Measurements from ENCODE around the gene TBX21. TPM values are rescaled to one million over a fixed set of nuclear protein-coding genes. Genes with fewer than 3 reads are reported as not detected.
"Not testable (repeated sequence)": the region's sequence is repeated elsewhere in the genome, so short reads cannot be mapped to it uniquely, and the experiment has no call there.

TBX21 gene
- total and polyA plus RNA-seq, 3 experiments from 2014 or later: 37.8 to 59.6 (median 39.8) TPM

DNA sequence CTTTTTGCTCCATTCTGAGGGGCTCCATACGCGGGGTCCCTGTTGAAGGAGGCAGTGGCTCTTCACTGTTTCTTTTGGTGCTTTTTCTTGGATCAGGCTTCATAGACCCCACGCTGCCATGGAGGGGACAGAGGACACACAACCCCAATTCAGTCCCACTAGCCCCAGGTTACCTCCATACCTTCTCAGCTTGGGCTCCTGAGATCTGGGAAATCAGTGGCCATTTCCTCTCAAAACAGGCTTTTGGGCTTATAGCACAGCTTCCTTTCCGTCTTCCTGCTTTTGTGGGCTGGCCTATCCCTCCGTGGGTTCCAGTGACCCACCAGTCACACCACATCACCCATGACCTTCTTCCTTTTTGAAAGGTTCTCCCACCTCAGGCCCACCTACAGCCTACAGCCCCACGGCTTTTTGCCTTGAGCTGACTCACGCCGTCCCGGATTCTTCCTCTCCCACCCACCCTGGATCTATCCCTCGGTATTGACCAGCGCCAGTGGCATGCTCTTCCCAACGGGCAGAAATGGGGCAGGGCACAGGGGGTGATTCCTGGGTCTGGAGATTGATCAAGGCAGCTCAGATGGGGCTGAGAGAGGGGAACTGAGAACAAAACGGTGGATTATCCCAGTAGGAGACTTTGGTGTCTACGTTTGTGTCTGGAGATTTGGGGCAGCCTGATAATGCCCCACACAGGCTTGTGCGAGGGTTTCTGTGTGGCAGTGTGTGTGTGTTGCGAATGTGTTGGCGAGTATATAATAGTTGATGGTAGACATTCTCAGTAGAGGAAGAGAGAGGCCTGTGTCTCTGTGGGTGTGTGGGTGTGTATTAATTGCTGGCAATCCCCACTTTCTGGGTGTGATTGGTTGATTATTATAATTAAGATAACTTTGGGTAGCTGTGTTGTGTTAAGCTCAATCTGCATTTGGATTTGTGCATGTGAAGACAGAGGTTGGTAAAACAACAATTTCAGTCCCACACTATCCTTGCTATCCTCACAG is 3.8 kb downstream of the TBX21 start:
- Histone ChIP-seq H3K27ac (ENCODE audit: low read depth, low read length) (no peak overlapping the region), H3K9me3 (ENCODE audit: low read length) (no peaks in the 10 kb centered on the region), H3K27me3 (ENCODE audit: insufficient read depth, low read length, poor library complexity, severe bottlenecking) (no peaks in the 10 kb centered on the region), H3K4me3 (ENCODE audit: low read length) (peak overlapping the region; percentile 29), H3K4me1 (ENCODE audit: insufficient read depth, low read length) (peaks cover 28% of the 10 kb centered on the region), H3K36me3 (ENCODE audit: insufficient read depth, low read length) (no peaks in the 10 kb centered on the region)
- Mint-ChIP-seq H3K36me3 (peaks cover 0 to 27% (median 5%) of the 10 kb centered on the region in 3 donors), H3K4me1 (peaks cover 59 to 74% (median 63%) of the 10 kb centered on the region in 3 donors), H3K27me3 (peaks cover 0 to 3% of the 10 kb centered on the region in 2 donors), H3K27ac (peak overlapping the region; percentile 92 to 99 (median 98)), H3K9me3 (peaks cover 0 to 2% (median 0%) of the 10 kb centered on the region in 5 donors), H3K4me3 (peak overlapping the region; percentile 96 to 100 (median 99))
- CTCF ChIA-PET: interaction anchor here (0.6 to 1.7 kb wide), 5 partner anchors 36 to 44 kb away, joined by 3 read pairs; no protein-coding TSS in a partner anchor
- POLR2A ChIA-PET: interaction anchor here (2.2 kb wide), 1 partner anchor 29 kb away, joined by 5 read pairs; no protein-coding TSS in a partner anchor
- no peak for DNase-seq

DNA sequence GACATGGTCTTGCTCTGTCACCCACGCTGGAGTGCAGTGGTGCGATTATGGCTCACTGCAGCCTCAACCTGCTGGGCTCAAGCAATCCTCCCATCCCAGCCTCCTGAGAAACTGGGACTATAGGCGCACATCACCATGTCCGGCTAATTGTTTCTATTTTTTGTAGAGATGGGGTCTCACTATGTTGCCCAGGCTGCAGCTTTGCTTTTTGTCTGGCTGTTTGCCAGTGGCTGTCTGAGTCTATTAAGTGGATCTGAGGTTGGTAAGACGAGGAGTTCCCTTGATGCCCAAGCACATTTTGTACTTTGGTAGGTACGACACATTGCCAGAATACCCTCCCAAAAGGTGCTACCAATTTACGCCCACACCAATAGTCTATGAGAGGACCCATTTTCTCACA is 5.1 kb downstream of the TBX21 start:
- ChIA-PET POLR2A (no interaction called here), CTCF (interaction anchor here (1.7 to 8.7 kb wide), 2 partner anchors 38 to 46 kb away, joined by 3 to 77 read pairs; no protein-coding TSS in a partner anchor)
- no peak overlapping the region for H3K4me3 ChIP-seq (ENCODE audit: low read length)
- H3K4me1 ChIP-seq (ENCODE audit: insufficient read depth, low read length): peaks cover 28% of the 10 kb centered on the region
- Mint-ChIP-seq H3K4me1 (peaks cover 60 to 75% (median 60%) of the 10 kb centered on the region in 3 donors), H3K9me3 (peaks cover 0 to 2% (median 0%) of the 10 kb centered on the region in 5 donors), H3K27me3 (peaks cover 0 to 3% of the 10 kb centered on the region in 2 donors), H3K27ac (peak overlapping the region; percentile 55 to 91 (median 80)), H3K36me3 (peaks cover 0 to 29% (median 5%) of the 10 kb centered on the region in 3 donors), H3K4me3 (peak overlapping the region in 6 of 7 donors; percentile 34 to 89 (median 75))
- no peak for DNase-seq
- peaks cover 4% of the 10 kb centered on the region for H3K36me3 ChIP-seq (ENCODE audit: insufficient read depth, low read length)
- no peak overlapping the region for H3K27ac ChIP-seq (ENCODE audit: low read depth, low read length)
- H3K9me3 ChIP-seq (ENCODE audit: low read length): no peaks in the 10 kb centered on the region
- no peaks in the 10 kb centered on the region for H3K27me3 ChIP-seq (ENCODE audit: insufficient read depth, low read length, poor library complexity, severe bottlenecking)

DNA sequence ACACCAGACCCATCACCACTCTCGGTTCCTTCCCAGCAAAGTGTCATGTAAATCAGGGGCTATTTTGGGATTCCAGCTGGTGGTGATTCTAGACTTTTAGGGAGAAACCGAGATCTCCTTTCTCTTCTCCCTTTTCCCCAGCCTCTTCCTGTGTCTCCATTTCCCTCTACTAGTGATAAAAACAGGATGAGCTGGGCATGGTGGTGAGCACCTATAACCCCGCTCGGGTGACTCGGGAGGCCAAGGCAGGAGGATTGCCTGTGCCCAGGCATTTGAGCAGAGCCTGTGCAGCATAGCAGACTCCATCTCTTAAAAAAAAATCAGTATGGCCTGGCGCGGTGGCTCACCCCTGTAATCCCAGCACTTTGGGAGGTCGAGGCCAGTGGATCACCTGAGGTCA is 6.1 kb downstream of the TBX21 start:
- no peak for DNase-seq
- no peaks in the 10 kb centered on the region for H3K27me3 ChIP-seq (ENCODE audit: insufficient read depth, low read length, poor library complexity, severe bottlenecking)
- H3K27ac Mint-ChIP-seq: peak overlapping the region; percentile 47 to 91 (median 76)
- H3K27ac ChIP-seq (ENCODE audit: low read depth, low read length): no peak overlapping the region
- H3K4me3 Mint-ChIP-seq: peak overlapping the region in 6 of 7 donors; percentile 58 to 89 (median 75)
- H3K9me3 ChIP-seq (ENCODE audit: low read length): no peaks in the 10 kb centered on the region
- no peak overlapping the region for H3K4me3 ChIP-seq (ENCODE audit: low read length)
- H3K27me3 Mint-ChIP-seq: peaks cover 0 to 3% of the 10 kb centered on the region in 2 donors
- peaks cover 0 to 31% (median 2%) of the 10 kb centered on the region in 3 donors for H3K36me3 Mint-ChIP-seq
- POLR2A ChIA-PET: no interaction called here
- peaks cover 0 to 2% (median 0%) of the 10 kb centered on the region in 5 donors for H3K9me3 Mint-ChIP-seq
- H3K36me3 ChIP-seq (ENCODE audit: insufficient read depth, low read length): peaks cover 6% of the 10 kb centered on the region
- peaks cover 30% of the 10 kb centered on the region for H3K4me1 ChIP-seq (ENCODE audit: insufficient read depth, low read length)
- peaks cover 59 to 78% (median 61%) of the 10 kb centered on the region in 3 donors for H3K4me1 Mint-ChIP-seq
- CTCF ChIA-PET: interaction anchor here (8.7 kb wide), 1 partner anchor 39 kb away, joined by 77 read pairs; no protein-coding TSS in a partner anchor

DNA sequence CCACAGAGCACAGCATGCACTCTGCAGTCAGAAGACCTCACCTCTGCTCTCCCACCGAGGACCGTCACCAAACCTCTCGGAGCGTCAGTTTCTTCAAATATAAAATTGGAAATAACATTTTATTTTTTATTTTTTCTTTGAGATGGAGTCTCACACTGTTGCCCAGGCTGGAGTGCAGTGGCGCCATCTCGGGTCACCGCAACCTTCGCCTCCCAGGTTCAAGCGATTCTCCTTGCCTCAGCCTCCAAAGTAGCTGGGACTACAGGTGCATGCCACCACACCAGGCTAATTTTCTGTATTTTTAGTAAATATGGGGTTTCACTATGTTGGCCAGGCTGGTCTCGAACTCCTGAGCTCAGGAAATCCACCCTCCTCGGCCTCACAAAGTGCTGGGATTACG is 6.9 kb downstream of the TBX21 start:
- H3K27me3 ChIP-seq (ENCODE audit: insufficient read depth, low read length, poor library complexity, severe bottlenecking); H3K27ac ChIP-seq (ENCODE audit: low read depth, low read length); H3K4me3 ChIP-seq (ENCODE audit: low read length); H3K36me3 ChIP-seq (ENCODE audit: insufficient read depth, low read length); DNase-seq; POLR2A ChIA-PET; H3K9me3 Mint-ChIP-seq; H3K9me3 ChIP-seq (ENCODE audit: low read length); H3K27me3 Mint-ChIP-seq: not testable (repeated sequence)
- Mint-ChIP-seq H3K4me3 (peak overlapping the region in 5 of 7 donors; percentile 55 to 89 (median 75)), H3K36me3 (peaks cover 0 to 34% (median 0%) of the 10 kb centered on the region in 3 donors), H3K4me1 (peaks cover 57 to 75% (median 61%) of the 10 kb centered on the region in 3 donors), H3K27ac (peak overlapping the region in 5 of 8 donors; percentile 77 to 96 (median 89))
- H3K4me1 ChIP-seq (ENCODE audit: insufficient read depth, low read length): peaks cover 30% of the 10 kb centered on the region
- CTCF ChIA-PET: interaction anchor here (1.4 to 8.7 kb wide), 2 partner anchors 11 to 40 kb away, joined by 3 to 77 read pairs; no protein-coding TSS in a partner anchor

DNA sequence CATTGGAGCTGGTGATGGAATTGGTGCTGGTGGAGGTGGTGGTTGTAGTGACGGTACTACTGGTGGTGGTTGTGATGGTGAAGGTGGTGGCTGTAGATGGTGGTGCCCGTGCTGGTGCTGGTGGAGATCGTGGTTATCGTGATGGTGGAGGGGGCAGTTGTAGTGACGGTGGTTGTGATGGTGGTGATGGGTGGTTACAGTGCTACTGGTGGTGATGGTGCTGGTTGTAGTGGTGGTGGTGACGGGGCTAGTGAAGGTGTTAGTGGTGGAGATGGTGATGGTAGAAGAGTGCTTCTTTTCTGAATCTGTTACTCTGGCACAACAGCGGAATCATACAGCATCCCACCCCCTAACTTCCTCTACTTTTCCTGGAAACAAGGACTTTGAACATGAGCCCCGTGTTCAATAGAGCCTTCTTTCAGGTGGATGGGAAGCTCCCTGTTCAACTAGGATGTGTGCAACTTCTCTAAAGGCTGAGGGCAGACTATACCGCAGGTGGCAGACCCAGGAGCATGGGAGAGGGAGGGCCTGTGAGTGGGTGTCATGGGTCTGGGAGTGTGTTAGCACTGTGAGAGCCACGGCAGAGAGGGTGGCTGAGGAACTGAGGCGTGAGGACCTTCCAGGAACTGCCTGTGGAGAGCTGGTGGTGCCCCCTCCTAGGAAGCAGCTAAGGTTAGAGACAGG is 8.2 kb downstream of the TBX21 start:
- ChIA-PET CTCF (interaction anchor here (0.7 to 8.7 kb wide), 9 partner anchors 8 to 78 kb away, joined by 3 to 77 read pairs (median 5); partner anchors contain the start of gene TBX21), POLR2A (interaction anchor here (2.1 kb wide), 1 partner anchor 9 kb away, joined by 19 read pairs; the partner anchor contains the start of gene TBX21)
- peaks cover 0 to 3% of the 10 kb centered on the region in 2 donors for H3K27me3 Mint-ChIP-seq
- no peaks in the 10 kb centered on the region for H3K27me3 ChIP-seq (ENCODE audit: insufficient read depth, low read length, poor library complexity, severe bottlenecking)
- H3K9me3 ChIP-seq (ENCODE audit: low read length): no peaks in the 10 kb centered on the region
- H3K36me3 ChIP-seq (ENCODE audit: insufficient read depth, low read length): peaks cover 6% of the 10 kb centered on the region
- peak overlapping the region; percentile 78 to 96 (median 90) for H3K27ac Mint-ChIP-seq
- H3K36me3 Mint-ChIP-seq: peaks cover 0 to 43% (median 0%) of the 10 kb centered on the region in 3 donors
- H3K4me3 ChIP-seq (ENCODE audit: low read length): peak overlapping the region; percentile 44
- peak overlapping the region; percentile 3 for H3K27ac ChIP-seq (ENCODE audit: low read depth, low read length)
- H3K9me3 Mint-ChIP-seq: no peaks in the 10 kb centered on the region
- H3K4me1 ChIP-seq (ENCODE audit: insufficient read depth, low read length): peaks cover 29% of the 10 kb centered on the region
- H3K4me3 Mint-ChIP-seq: peak overlapping the region; percentile 54 to 88 (median 74)
- peak in 1 of 5 donors; percentile 49 for DNase-seq
- peaks cover 48 to 62% (median 55%) of the 10 kb centered on the region in 3 donors for H3K4me1 Mint-ChIP-seq

DNA sequence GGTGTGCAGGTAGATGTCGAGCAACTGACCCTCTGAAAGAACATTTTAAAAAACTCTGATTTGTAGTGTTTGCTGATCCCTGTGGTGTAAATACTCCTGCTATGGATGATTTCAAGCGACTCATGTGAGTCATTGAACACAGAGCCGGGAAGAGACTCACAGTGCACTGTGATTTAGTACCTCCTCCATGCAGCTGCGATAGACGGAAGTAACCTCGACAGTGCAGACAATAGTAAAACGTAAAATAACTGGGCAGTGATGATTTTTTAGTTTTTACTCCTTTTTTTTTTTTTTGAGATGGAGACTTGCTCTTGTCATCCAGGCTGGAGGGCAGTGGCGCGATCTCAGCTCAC is 8.7 kb downstream of the TBX21 start:
- Histone ChIP-seq H3K4me1 (ENCODE audit: insufficient read depth, low read length) (peaks cover 24% of the 10 kb centered on the region), H3K27ac (ENCODE audit: low read depth, low read length) (no peak overlapping the region), H3K4me3 (ENCODE audit: low read length) (peak overlapping the region; percentile 44), H3K36me3 (ENCODE audit: insufficient read depth, low read length) (peaks cover 6% of the 10 kb centered on the region), H3K27me3 (ENCODE audit: insufficient read depth, low read length, poor library complexity, severe bottlenecking) (no peaks in the 10 kb centered on the region), H3K9me3 (ENCODE audit: low read length) (no peaks in the 10 kb centered on the region)
- ChIA-PET CTCF (interaction anchor here (0.7 to 8.7 kb wide), 9 partner anchors 9 to 78 kb away, joined by 3 to 77 read pairs (median 7); partner anchors contain the start of gene TBX21), POLR2A (interaction anchor here (0.7 to 2.1 kb wide), 2 partner anchors 9 to 91 kb away, joined by 5 to 19 read pairs; partner anchors contain the start of gene TBX21)
- H3K36me3 Mint-ChIP-seq: peaks cover 0 to 45% (median 0%) of the 10 kb centered on the region in 3 donors
- peak overlapping the region; percentile 78 to 96 (median 90) for H3K27ac Mint-ChIP-seq
- no peaks in the 10 kb centered on the region for H3K9me3 Mint-ChIP-seq
- peak overlapping the region; percentile 54 to 88 (median 74) for H3K4me3 Mint-ChIP-seq
- no peak for DNase-seq
- peaks cover 0 to 3% of the 10 kb centered on the region in 2 donors for H3K27me3 Mint-ChIP-seq
- peaks cover 42 to 56% (median 50%) of the 10 kb centered on the region in 3 donors for H3K4me1 Mint-ChIP-seq
